ENCODE results near the gene CHST9.
A peak's percentile ranks its signal among the peaks of the same experiment; 100 is the strongest.
"Not testable (repeated sequence)": the region's sequence is repeated elsewhere in the genome, so short reads cannot be mapped to it uniquely, and the experiment has no call there.

Gene CHST9

DNA sequence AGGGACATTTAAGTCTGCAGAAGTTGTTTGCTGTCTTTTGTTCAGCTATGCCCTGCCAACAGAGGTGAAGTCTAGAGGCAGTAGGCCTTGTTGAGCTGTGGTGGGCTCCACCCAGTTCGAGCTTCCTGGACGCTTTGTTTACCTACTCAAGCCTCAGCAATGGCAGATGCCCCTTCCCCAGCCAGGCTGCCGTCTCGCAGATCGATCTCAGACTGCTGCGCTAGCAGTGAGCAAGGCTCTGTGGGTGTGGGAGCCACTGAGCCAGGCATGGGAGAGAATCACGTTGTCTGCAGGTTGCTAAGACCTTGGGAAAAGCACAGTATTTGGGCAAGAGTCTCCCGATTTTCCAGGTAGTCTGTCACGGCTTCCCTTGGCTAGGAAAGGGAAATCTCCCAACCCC is 91.8 kb downstream of the CHST9 start:
- DNase-seq = not testable (repeated sequence)

DNA sequence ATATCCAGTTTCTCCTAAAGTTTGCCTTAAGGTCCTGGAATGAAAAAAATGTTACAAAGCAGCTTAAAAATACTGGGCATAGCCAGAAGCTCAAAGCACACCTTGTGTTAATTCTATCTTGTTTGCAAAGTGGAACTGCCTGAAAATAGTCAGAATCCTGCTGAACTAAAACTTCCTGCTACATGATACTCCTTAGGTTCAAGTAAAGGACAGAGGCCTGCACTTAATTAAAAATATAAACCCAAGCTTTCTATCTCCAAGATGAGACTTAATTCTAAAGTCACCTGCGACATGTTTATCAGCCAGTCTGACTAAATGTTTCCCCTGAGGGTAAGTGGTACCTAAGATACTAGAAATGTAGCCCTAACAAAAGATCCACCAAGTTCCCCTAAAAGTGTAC is 103.4 kb downstream of the CHST9 start:
- DNase-seq = no peak

DNA sequence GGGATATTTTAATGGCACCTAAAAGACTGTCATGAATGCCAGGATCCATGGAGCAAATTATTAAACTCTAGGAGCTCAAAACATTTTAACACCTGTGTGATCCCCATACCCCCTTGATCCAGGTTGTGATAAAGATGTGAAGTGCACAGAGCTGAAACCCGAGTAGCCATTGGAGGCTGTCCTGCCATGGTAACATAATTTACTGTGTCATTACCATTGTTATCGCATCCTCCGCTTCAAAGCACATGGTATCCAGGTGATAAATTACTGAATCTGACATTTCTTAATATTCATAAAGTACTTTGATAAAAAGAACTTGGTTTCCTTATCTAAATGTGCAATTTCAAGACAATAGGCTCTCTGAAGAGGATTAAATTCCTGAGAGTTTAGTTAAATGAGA is 109.3 kb downstream of the CHST9 start:
- no peak for DNase-seq

DNA sequence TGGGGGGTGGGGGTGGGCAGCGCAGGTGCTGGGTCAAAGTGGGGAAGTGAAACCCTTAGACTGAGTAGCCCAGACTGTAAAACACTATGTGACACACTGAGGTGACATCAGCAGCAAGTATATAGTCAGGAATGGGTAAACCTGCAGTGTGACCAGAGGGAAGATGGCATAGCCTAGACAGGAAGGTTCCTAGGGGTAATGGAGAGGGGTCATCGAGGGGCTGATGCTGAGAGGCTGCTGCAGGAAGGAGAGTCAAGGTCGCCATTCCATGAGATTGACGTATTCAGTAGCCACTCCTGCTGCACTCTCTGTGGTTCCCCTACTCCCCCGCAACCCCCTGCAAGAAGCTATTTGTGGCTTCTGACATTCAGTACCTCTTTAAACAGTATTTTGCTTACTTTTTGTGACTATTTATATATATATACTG is 111.7 kb downstream of the CHST9 start:
- no peak for DNase-seq

DNA sequence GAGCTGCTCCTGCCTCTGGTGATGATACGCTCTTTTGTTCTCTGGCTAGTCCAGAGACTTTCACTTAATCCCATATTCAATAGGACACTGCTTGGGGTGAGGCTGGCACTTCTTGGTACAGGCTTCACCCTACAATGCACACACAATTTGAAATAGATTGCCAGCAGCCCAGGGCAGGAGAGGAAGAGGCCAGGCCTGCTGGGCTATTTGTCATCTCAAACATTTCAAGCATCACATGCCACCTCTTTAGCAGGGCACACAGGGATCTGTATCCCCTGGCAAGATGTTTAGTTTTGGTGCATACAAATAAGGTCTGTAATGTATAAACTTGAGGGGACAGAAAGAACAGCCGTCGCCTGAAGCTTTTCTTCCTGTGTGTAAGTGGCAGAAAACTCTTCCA is 120.4 kb downstream of the CHST9 start:
- no peak for DNase-seq

DNA sequence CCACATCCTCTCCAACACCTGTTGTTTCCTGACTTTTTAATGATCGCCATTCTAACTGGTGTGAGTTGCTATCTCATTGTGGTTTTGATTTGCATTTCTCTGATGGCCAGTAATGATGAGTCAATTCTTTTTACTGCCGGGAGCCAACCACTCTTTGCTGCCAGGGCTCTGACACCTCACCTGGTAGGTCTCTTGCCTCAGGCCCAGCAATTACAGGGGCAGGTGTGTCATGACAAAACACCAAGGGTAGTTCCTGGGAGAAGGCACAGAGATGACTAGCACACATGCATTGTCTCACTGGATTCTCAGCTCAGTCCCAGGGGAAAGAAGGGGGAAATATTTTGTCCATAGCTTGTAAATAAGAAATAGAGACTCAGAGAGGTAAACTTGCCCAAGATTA is 122.3 kb downstream of the CHST9 start:
- DNase-seq = no peak

DNA sequence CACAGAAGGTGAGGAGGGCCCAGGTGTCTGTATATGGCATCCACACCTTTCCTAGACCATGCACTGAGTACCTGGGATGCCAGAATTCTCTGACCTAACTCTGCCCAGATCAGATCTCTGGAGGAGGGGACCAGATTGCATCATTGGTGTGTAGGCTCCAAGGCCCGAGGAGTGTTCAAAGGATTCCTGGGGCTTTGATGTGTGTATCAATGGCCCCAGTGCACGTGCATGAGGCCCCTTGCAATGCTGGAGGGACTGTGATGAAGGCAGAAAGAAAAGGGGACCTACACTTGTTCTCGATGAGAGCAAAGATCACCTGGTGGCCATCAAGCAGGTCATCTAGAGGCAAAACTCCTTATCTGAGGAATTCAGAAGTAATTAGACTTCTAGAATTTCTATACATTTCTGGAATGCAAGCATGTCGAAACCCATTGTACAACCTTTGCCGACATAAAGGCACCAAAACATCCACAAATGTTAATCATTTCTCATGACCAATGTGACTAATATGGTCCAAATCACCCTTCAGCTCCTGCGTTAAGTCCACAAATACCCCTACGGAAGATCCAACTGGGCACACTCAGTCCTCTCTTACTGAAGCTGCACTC is 123.5 kb downstream of the CHST9 start:
- DNase-seq = no peak

DNA sequence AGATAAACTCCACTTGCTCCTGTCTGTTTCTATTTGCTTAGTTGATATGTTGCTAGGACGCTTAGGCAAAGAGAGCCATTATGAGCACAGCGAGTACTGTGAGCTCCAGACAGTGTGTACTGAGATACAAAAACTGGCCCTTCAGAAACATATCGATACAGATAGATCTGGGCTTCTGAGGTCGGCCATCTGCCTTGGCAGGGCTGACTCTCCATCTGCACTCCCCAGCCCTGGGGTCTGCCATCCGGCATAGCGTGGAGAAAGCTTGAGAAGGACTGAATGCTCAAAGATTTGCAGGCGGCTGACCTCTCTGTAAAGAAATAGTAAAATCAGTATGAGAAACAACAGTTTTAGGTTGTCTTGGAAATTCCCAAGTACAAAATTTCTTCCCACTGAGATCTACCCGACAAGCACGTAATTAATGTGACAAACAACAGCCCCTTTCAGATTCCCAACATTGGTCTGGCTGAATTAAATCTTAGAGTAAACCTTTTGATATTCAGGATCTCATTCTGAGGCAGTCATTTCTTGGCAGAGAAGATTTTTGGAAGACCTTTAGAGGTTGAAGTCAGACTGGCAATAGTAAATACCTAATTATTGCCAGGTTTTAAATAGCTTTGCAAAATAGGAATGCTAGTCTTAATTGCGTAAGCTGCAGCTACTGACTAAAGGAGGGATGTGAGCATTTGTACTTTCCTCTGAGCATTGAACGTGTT is 127.4 kb downstream of the CHST9 start:
- no peak for DNase-seq

DNA sequence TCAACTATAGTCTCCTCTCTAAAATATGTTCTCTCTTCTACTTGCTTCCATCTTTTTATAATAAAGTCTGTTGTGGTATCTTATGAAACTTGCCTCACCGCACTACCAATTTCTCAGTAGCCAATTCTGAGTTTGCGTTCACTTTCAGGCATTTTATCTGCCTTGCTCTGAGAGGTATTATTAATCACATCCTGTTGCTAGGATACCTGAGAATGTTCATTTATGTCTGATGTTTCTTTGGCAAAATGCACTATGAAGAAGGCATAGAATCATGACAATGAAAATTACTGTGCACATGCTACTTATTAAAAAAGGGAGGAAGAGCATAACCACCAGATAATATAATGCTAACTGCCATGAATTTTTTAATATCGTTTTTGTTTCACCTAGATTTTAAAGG is 130.2 kb downstream of the CHST9 start:
- no peak for DNase-seq

DNA sequence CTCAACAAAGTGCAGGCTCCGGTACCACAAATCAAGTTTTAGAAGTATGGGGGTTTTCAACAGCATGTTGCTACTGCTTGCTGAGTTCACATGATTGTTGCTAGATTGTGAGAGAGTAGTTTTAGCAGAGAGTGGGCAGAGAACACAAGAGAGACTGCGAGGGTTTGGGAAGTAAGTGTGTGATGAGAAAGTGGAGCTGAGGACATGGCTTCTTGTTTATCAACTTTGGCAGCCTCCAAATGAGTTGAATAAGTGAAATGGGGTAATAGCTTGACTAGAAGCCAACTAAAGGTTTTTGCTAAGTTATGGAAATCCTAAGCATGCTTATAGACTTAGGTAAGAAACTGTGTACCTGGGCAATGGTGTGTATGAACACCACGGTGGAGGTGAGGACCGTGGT is 135.1 kb downstream of the CHST9 start:
- no peak for DNase-seq

DNA sequence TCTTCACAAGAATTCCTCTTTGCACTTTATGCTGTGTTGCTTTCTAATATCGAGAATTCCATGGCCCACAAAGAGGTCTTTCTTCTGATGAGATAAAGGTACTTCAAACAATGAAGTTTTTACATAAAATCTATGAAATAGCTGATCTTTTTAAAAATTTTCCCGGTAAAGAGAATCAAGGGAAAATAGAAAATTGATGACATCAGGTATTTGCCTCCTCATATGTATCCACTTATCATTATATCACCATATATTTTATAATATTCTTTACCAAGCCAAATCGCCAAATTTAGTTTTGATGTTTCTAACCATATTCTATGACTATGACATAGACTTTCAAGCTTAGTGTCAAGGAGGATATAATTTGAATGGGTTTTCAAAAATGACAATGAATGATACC is 139.8 kb downstream of the CHST9 start:
- DNase-seq = no peak

DNA sequence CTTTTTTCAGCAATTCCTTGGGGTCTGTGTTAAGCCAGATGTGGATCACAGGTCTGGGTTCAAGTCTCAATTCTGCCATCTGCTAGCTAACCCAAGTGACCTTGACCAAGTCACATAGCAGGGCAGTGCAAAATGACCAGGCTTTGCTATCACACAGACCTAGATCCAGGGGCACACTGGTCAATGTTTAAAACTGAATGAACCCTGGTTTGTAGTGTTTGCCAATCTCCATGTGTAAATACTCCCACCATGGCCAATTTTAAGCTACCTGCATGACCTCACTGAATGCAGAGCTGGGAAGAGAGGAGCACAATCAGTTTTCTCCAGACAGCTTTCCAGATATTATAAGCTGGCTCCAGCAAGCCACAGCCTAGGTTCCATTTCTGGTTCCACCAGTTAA is 142.9 kb downstream of the CHST9 start:
- no peak for DNase-seq

DNA sequence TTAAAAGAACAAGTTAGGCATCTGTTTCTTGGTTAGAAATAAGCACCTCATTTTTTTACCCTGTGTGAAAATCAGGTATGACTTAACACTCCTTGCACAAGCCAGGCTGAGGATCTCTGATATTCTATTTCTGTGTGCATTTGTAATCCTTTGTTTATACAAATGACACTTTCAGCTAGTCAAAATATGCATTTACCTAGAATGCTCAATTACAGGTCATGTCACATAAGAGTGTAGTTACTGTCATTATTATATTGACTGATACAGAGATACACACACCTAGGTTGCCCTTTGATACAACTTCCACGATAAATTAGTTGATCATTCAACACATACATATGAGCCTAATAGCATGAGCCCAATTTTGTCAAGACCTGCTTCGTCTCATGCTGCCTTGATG is 144.3 kb downstream of the CHST9 start:
- DNase-seq = no peak

DNA sequence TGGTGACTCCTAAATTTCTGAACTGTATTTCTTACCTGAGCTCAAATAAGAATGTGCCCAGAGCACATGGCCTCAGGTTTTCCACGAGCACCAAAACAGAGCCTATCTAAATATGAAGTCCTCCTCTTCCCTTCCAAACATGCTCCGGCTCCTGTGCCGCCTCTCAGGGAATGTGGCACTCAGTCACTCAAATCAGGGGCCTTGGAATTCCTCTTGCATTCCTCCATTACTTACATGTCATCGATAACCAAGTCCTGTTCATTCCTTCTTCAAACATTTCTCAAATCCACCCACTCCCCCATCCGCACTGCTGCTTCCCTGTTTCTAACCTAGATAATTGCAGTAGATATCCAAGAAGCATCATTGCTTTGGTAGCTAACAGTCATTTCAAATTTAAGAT is 151.4 kb downstream of the CHST9 start:
- no peak for DNase-seq

DNA sequence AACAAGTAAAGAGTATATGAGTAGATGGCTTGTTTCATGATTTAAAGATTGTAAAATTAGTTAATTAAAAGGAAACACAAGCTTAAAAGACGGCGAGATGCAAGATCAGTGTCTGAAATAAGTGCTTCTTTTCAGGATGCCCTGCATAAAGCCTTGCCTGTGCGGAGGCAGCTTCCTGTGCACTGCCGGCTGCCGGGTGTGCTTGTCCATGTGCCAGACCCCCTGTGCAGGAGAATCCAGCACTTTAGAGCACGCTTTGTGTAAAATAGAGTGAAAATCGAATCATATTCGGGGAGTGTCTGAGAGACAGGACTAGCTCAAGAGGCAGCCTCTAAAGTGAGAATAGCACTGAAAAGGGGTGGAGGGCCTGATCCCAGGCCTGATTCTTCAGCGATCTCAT is 154.7 kb downstream of the CHST9 start:
- DNase-seq = no peak

DNA sequence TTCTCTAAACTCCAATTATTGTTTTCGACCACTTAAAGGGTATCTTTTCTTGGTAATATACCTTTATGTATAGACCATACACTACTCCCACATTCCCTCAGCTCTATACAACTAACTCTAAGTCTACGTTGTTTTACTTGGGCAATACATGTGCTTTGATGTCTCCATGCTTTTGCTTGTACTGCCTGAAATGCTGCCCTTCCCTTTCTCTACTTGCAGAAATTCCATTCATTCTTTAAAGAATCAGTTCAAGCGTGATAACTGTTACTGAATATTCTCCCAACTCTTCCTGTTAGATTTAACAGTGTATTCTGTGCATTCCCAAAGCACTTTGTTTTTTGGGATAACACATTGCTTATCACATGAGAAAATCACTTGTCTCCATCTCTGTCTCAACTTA is 162.6 kb downstream of the CHST9 start:
- DNase-seq = no peak

DNA sequence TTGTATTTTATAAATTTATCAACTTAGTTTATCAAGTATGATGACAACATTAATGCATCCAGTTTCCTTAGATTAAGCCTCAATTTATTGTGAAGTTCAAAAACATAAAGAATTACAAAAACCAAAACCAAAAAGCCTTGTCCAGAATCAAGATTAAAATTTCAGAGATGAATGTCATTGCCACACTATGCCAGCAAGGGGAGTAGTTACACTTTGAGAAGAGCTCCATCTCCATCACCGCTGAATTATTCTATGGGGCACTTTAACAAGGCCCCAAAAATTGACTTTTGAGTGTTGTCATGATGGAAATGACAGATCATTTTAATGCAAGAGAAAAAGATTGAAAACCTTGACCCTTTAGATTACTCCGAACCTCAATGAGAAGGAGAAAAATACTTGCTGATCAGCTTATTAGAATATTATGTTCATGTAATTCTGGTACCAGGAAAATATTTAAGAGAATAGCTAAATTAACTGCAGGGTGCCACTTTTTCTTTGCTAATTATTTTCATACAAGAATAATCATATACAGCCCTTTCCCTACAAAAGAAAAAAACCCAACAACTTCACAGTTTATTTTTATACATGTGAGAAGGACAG is 167.1 kb downstream of the CHST9 start:
- DNase-seq = peak; percentile 1

DNA sequence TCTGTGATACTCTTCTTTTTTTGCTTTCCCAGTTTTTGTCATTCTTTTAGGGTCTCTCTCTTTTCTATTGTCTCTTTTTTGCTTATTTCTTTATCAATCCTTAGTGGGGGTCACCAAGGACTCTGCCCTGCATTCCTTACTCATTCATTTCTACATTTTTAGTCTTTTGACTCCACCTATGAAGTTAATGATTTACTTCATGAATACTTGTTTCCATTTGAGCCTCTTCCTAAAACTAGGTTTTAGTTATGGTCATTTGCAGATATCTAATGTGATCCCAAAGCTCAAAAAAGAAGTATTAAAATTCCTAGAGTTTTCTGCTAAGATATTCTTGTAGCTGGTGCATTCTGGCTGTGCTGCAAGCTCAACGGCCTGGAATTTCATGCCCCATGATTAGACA is 170.3 kb downstream of the CHST9 start:
- DNase-seq = no peak

DNA sequence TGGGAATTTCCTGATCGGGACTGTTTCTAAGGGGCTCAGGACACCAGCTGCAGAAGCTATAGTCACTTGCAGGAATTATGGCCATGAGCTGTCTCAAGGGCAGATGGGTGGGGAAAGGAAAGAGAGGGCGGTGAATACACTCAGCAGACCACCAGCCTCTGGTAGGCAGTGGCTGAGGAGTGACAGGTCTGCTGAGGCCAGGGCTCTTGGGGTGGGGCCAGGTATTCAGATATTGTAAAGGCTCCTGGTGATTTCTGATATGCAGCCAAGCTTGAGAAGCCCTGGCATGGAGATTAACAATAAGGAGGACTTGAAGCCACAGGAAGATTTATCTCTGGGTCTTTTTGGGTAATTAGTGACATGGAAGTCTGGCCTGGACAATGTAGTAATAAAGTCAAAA is 174.3 kb downstream of the CHST9 start:
- no peak for DNase-seq

DNA sequence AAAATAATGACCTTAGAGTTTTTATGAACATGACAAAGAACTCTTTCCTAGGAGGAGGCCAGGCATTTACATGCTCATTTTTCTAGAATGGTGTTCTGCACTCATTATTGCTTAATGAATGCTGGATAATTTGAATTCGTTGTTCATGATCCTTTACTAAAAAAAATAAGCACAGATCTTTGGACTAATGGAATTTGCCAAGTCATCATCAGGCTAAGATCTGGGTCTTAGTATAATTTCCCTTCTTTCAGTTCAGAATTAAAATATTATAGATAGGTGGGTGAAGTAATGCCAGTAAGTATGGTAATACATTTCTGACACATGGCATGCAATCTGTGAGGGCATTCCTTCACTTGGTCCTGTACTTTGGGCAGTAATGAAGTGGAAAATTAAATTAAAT is 175.8 kb downstream of the CHST9 start:
- no peak for DNase-seq

DNA sequence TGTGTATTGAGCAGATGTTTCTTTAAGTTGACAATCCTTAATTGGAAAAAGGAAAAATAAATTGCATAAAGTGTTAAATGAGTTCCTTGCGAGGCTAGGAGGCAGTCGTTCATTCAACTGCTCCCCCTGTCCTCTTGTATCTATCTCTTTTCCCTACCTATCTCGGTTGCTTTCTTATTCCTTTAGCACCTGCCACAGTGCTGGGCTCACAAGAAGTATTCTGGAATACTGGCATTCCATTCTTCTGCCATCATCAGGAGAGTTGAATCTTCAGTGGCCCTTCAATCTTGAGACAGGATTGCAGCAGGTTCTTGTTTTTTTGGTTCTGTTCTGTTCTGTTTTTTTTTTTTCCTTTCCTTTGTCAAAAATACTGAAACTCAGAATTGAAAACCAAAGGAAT is 176.5 kb downstream of the CHST9 start:
- DNase-seq = no peak

DNA sequence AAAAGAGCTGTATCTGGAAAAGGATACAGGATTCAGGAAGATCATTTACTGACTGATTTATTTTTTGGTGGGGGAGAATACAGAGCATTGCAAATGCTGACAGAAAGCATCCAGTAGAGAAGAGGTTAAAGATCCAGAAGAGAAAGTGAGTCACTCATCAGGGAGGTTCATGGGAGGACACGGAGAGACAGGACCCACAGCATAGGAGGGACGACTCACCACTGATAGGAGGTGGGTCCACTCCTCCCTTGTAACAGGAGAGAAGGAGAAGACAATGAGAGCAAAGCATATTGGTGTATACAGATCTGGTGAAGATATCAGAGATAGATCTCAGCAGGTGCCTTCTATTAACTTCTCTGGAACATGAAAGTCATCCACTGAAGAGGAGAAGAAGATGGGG is 177.2 kb downstream of the CHST9 start:
- no peak for DNase-seq

DNA sequence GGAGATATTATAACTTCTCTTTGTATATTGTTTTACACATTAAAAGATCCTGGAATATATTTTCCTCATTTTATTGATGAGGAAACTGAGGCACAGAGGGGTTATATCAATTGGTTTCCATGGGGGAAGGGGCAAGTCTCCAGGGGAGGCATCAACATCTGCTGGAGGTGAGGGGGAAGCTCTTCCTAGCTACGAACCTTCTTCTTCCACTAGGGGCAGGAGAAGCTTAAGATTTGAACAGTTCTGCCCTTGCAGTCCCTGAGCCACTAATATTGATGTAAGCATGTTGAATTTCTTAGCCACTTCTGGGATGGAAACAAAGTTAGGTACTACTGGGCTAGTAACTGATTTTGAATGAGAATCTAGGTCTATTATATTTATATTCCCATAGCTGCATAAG is 179.5 kb downstream of the CHST9 start:
- peak; percentile 1 for DNase-seq

DNA sequence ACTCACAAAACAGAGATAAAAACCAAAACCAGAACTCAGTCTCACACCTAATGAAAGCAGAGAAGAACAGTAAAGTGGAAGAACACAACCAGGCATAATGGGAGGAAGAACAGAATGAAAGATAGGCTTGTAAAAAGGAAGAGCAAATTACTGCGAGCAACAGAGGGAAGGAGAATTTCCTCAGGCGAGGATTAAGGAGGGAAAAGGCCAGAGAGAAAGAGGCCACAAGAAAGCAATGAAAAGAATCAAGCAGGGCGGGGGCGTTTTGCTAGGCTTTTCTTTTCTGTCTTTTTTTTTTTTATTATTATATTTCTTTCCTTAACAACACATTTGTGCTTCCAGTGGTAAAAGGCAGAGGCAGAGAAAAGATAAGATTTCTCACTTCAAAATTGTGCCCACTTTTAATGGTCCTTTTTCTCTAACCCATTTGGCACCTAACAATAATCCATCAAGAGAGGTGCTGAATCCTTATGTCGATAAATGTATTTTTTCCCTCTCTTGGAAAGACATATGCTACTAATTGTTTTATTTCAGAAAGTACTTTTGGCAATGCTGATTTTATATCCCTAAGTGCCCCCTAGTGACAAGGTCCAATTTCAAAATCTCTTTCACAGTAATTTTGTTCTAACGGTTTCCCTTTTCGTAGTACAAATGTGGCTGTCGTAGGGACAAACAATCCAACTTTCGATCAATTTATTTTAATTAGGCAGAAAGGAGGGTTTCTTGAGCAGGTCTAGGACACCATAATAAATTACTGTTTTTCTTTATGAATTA is 180.9 kb downstream of the CHST9 start:
- peak; percentile 13 for DNase-seq
